HFFc6 (cell line): Measurements from ENCODE around the gene HTR1E. TPM values are rescaled to one million over a fixed set of nuclear protein-coding genes. Genes with fewer than 3 reads are reported as not detected.

ENCODE experiments used
- DNase-seq: peaks from one replicate; pipeline ENCODE4 v3.0.0-alpha.2; 2018
- H3K27ac Mint-ChIP-seq: 2 replicates; pipeline ENCODE4 v1.8.0; 2020; ENCODE audit warnings: mild to moderate bottlenecking, mixed read lengths
- H3K27me3 Mint-ChIP-seq: 2 replicates; pipeline ENCODE4 v1.8.0; 2021; ENCODE audit warnings: mild to moderate bottlenecking, moderate library complexity, mixed read lengths; ENCODE audit not compliant: insufficient read depth
- H3K36me3 Mint-ChIP-seq: 2 replicates; pipeline ENCODE4 v1.8.0; 2021; ENCODE audit warnings: low read depth, mixed read lengths
- H3K4me1 Mint-ChIP-seq: 2 replicates; pipeline ENCODE4 v1.8.0; 2020; ENCODE audit warnings: low read depth, mixed read lengths
- H3K4me3 Mint-ChIP-seq: 2 replicates; pipeline ENCODE4 v1.8.0; 2020; ENCODE audit warnings: mild to moderate bottlenecking, moderate library complexity, mixed read lengths
- H3K9me3 Mint-ChIP-seq: 2 replicates; pipeline ENCODE4 v1.8.0; 2020; ENCODE audit warnings: mild to moderate bottlenecking, mixed read lengths
- CTCF ChIP-seq: fragments of 200-600 bp; sonication (generic); IDR thresholded peaks from 2 replicates; pipeline ENCODE4 v1.5.0; 2021; ENCODE audit warnings: antibody characterized with exemption, mild to moderate bottlenecking
- total RNA-seq, 6 experiments: library from RNA; stranded (reverse); fragmentation: NEBNext Ultra II Directional; extraction: Animal tissue kit (Norgen Biotek cat#: 25700); gene quantifications; 2 replicates in 1 of 6; 3 replicates in 5 of 6; pipeline ENCODE4 v1.2.3, GENCODE V29; 2021

HTR1E gene
- total RNA-seq, 6 experiments from 2014 or later, result not detected

- Mint-ChIP-seq H3K36me3 (no peaks in the 10 kb centered on the region), H3K27ac (no peak overlapping the region), H3K4me1 (no peaks in the 10 kb centered on the region), H3K27me3 (peaks cover 2% of the 10 kb centered on the region; the same call in 1 of the 2 replicates), H3K9me3 (no peaks in the 10 kb centered on the region), H3K4me3 (no peak overlapping the region)
- DNase-seq, result no peak
- no peak for TF ChIP-seq CTCF
These were observed 6.6 kb downstream of the HTR1E start for GRCh38 chr6:86943819-86944407.

- Mint-ChIP-seq H3K9me3 (peaks cover 4% of the 10 kb centered on the region), H3K27ac (no peak overlapping the region), H3K27me3 (peaks cover 4% of the 10 kb centered on the region), H3K36me3 (no peaks in the 10 kb centered on the region), H3K4me3 (no peak overlapping the region), H3K4me1 (no peaks in the 10 kb centered on the region)
- DNase-seq, result no peak
- no peak for TF ChIP-seq CTCF
These were observed 12.4 kb downstream of the HTR1E start for GRCh38 chr6:86949771-86950170.

GRCh38 chr6:86952991-86953390 is 15.7 kb downstream of the HTR1E start:
- Mint-ChIP-seq H3K27ac (no peak overlapping the region), H3K4me1 (no peaks in the 10 kb centered on the region), H3K27me3 (peaks cover 4% of the 10 kb centered on the region), H3K4me3 (no peak overlapping the region), H3K9me3 (peaks cover 4% of the 10 kb centered on the region), H3K36me3 (no peaks in the 10 kb centered on the region)
- TF ChIP-seq CTCF, result no peak
- no peak for DNase-seq

GRCh38 chr6:86959656-86960055 is 22.3 kb downstream of the HTR1E start:
- no peaks in the 10 kb centered on the region for H3K4me1 Mint-ChIP-seq
- H3K27ac Mint-ChIP-seq, result no peak overlapping the region
- no peak for TF ChIP-seq CTCF
- 0 out of 2 replicates have a peak, but pooled peaks cover 4% of the 10 kb centered on the region for H3K9me3 Mint-ChIP-seq
- H3K4me3 Mint-ChIP-seq, result no peak overlapping the region
- no peaks in the 10 kb centered on the region for H3K36me3 Mint-ChIP-seq
- no peaks in the 10 kb centered on the region for H3K27me3 Mint-ChIP-seq
- DNase-seq, result no peak

GRCh38 chr6:86961455-86962200 is 24.3 kb downstream of the HTR1E start:
- H3K4me3 Mint-ChIP-seq, result no peak overlapping the region
- TF ChIP-seq CTCF, result no peak
- H3K36me3 Mint-ChIP-seq, result no peaks in the 10 kb centered on the region
- no peak overlapping the region for H3K27ac Mint-ChIP-seq
- 0 out of 2 replicates have a peak, but pooled peaks cover 4% of the 10 kb centered on the region for H3K9me3 Mint-ChIP-seq
- peaks cover 4% of the 10 kb centered on the region; the same call in 1 of the 2 replicates for H3K27me3 Mint-ChIP-seq
- H3K4me1 Mint-ChIP-seq, result no peaks in the 10 kb centered on the region
- no peak for DNase-seq
